ENCODE measurements around the gene SLC36A1.

DNA sequence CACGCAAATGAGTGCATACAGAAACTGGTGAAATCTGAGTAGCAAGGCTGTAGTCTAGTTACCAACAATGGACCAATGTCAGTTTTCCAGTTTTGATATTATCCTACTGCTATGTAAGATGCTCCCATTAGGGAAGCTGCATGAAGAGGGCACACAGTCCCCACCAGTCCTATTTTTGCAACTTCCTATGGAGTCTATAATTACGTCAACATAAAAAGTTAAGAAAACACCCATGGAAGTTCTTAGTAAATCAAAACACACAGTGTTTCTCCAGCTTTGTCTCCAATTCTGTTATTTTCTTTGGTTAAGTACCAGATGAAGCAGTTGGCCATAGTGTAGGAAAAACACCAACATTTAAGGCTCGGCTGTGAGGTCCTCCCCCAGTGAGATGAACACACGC is 85.0 kb downstream of the SLC36A1 start:
- TF ChIP-seq, protein P1, sequence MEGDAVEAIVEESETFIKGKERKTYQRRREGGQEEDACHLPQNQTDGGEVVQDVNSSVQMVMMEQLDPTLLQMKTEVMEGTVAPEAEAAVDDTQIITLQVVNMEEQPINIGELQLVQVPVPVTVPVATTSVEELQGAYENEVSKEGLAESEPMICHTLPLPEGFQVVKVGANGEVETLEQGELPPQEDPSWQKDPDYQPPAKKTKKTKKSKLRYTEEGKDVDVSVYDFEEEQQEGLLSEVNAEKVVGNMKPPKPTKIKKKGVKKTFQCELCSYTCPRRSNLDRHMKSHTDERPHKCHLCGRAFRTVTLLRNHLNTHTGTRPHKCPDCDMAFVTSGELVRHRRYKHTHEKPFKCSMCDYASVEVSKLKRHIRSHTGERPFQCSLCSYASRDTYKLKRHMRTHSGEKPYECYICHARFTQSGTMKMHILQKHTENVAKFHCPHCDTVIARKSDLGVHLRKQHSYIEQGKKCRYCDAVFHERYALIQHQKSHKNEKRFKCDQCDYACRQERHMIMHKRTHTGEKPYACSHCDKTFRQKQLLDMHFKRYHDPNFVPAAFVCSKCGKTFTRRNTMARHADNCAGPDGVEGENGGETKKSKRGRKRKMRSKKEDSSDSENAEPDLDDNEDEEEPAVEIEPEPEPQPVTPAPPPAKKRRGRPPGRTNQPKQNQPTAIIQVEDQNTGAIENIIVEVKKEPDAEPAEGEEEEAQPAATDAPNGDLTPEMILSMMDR (IDR thresholded peaks at IDR 0.05) = no peak
- no peak for TF ChIP-seq RCOR1 (IDR thresholded peaks at IDR 0.05; ENCODE audit: low read length)
- no peak for TF ChIP-seq CHD2 (IDR thresholded peaks at IDR 0.05; ENCODE audit: low read length, partially characterized antibody)
- no peak for TF ChIP-seq USF2 (IDR thresholded peaks at IDR 0.05; ENCODE audit: borderline replicate concordance, low read depth, low read length)
- no peak for TF ChIP-seq YY1 (IDR thresholded peaks at IDR 0.05; ENCODE audit: low read depth)
- TF ChIP-seq, protein P2, sequence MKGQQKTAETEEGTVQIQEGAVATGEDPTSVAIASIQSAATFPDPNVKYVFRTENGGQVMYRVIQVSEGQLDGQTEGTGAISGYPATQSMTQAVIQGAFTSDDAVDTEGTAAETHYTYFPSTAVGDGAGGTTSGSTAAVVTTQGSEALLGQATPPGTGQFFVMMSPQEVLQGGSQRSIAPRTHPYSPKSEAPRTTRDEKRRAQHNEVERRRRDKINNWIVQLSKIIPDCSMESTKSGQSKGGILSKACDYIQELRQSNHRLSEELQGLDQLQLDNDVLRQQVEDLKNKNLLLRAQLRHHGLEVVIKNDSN (IDR thresholded peaks at IDR 0.05; ENCODE audit: borderline replicate concordance, low read depth) = no peak
- TF ChIP-seq EZH2phosphoT487 (IDR thresholded peaks at IDR 0.05; ENCODE audit: borderline replicate concordance, low read depth) = no peak
